H9 (cell line): Measurements from ENCODE around the gene SLC2A4RG. TPM values are rescaled to one million over a fixed set of nuclear protein-coding genes. Genes with fewer than 3 reads are reported as not detected.

ENCODE experiments used
- DNase-seq: peaks from one replicate; pipeline ENCODE4 v3.0.0-alpha.2; 2017
- H2AFZ ChIP-seq: one replicate; pipeline ENCODE4 v1.6.1; 2013; ENCODE audit warnings: mild to moderate bottlenecking, low read length, control low read depth, moderate library complexity
- H2AK5ac ChIP-seq: 2 replicates; pipeline ENCODE4 v1.6.1; 2013; ENCODE audit warnings: low read length, control low read depth, mixed read lengths; ENCODE audit not compliant: insufficient read length
- H2BK120ac ChIP-seq: one replicate; pipeline ENCODE4 v1.6.1; 2013; ENCODE audit warnings: low read depth, mild to moderate bottlenecking, low read length, control low read depth, inconsistent platforms; ENCODE audit not compliant: poor library complexity, severe bottlenecking
- H2BK12ac ChIP-seq: 2 replicates; pipeline ENCODE4 v1.6.1; 2013; ENCODE audit warnings: low read length, control low read depth, mixed read lengths, low read depth; ENCODE audit not compliant: insufficient read length
- H2BK15ac ChIP-seq: 2 replicates; pipeline ENCODE4 v1.6.1; 2013; ENCODE audit warnings: low read depth, low read length, control low read depth
- H2BK20ac ChIP-seq: one replicate; pipeline ENCODE4 v1.6.1; 2013; ENCODE audit warnings: low read depth, mild to moderate bottlenecking, low read length, control low read depth, inconsistent platforms; ENCODE audit not compliant: poor library complexity, severe bottlenecking
- H2BK5ac ChIP-seq: 2 replicates; pipeline ENCODE4 v1.6.1; 2013; ENCODE audit warnings: low read length, control low read depth, mixed read lengths; ENCODE audit not compliant: insufficient read length
- H3K14ac ChIP-seq: 2 replicates; pipeline ENCODE4 v1.6.1; 2013; ENCODE audit warnings: low read length, control low read depth; ENCODE audit not compliant: insufficient read depth
- H3K18ac ChIP-seq: 2 replicates; pipeline ENCODE4 v1.6.1; 2013; ENCODE audit warnings: low read depth, mild to moderate bottlenecking, mixed read lengths, low read length, control low read depth; ENCODE audit not compliant: insufficient read length
- H3K23ac ChIP-seq: 2 replicates; pipeline ENCODE4 v1.6.1; 2013; ENCODE audit warnings: low read length, control low read depth, mixed read lengths, low read depth; ENCODE audit not compliant: insufficient read length
- H3K23me2 ChIP-seq: 2 replicates; pipeline ENCODE4 v1.6.1; 2013; ENCODE audit warnings: low read depth, mild to moderate bottlenecking, mixed read lengths, low read length, control low read depth; ENCODE audit not compliant: insufficient read length, poor library complexity, severe bottlenecking
- H3K27ac ChIP-seq: 2 replicates; pipeline ENCODE4 v1.5.1; 2013; ENCODE audit warnings: low read length, control low read depth, mixed read lengths, low read depth; ENCODE audit not compliant: insufficient read length
- H3K27me3 ChIP-seq: 2 replicates; pipeline ENCODE4 v1.6.1; 2013; ENCODE audit warnings: low read length, control low read depth, inconsistent platforms; ENCODE audit not compliant: insufficient read depth
- H3K4ac ChIP-seq: 2 replicates; pipeline ENCODE4 v1.6.1; 2013; ENCODE audit warnings: low read depth, mild to moderate bottlenecking, control low read depth, inconsistent platforms, low read length, moderate library complexity
- H3K4me1 ChIP-seq: 2 replicates; pipeline ENCODE4 v1.6.1; 2013; ENCODE audit warnings: low read length, control low read depth, inconsistent platforms; ENCODE audit not compliant: insufficient read depth
- H3K4me2 ChIP-seq: 2 replicates; pipeline ENCODE4 v1.6.1; 2013; ENCODE audit warnings: low read length, control low read depth, mixed read lengths; ENCODE audit not compliant: insufficient read length, insufficient read depth
- H3K56ac ChIP-seq: 2 replicates; pipeline ENCODE4 v1.6.1; 2013; ENCODE audit warnings: low read depth, mild to moderate bottlenecking, mixed read lengths, low read length, control low read depth; ENCODE audit not compliant: insufficient read length
- H3K79me1 ChIP-seq: 2 replicates; pipeline ENCODE4 v1.6.1; 2013; ENCODE audit warnings: low read depth, mild to moderate bottlenecking, moderate library complexity, low read length, control low read depth, inconsistent platforms; ENCODE audit not compliant: insufficient read depth, poor library complexity, severe bottlenecking
- H3K79me2 ChIP-seq: 2 replicates; pipeline ENCODE4 v1.6.1; 2013; ENCODE audit warnings: low read length, control low read depth, inconsistent platforms; ENCODE audit not compliant: insufficient read depth
- H3K9ac ChIP-seq: 2 replicates; pipeline ENCODE4 v1.6.1; 2013; ENCODE audit warnings: low read length, control low read depth, mixed read lengths; ENCODE audit not compliant: insufficient read length; ENCODE audit errors: extremely low read depth
- H3K9me3 ChIP-seq: one replicate; pipeline ENCODE4 v1.6.1; 2013; ENCODE audit warnings: low read depth, low read length, inconsistent platforms; ENCODE audit not compliant: control insufficient read depth
- H3T11ph ChIP-seq: one replicate; pipeline ENCODE4 v1.6.1; 2013; ENCODE audit warnings: mild to moderate bottlenecking, low read length, control low read depth, inconsistent platforms
- H4K20me1 ChIP-seq: one replicate; pipeline ENCODE4 v1.6.1; 2013; ENCODE audit not compliant: control insufficient read depth, insufficient read length, insufficient read depth
- H4K5ac ChIP-seq: 2 replicates; pipeline ENCODE4 v1.6.1; 2013; ENCODE audit warnings: low read depth, mild to moderate bottlenecking, mixed read lengths, low read length, control low read depth; ENCODE audit not compliant: insufficient read length
- H4K8ac ChIP-seq: replicated peaks from 2 replicates; pipeline ENCODE4 v1.6.1; 2013; ENCODE audit warnings: low read length, control low read depth, mixed read lengths, low read depth; ENCODE audit not compliant: insufficient read length
- H4K91ac ChIP-seq: 2 replicates; pipeline ENCODE4 v1.6.1; 2013; ENCODE audit warnings: low read depth, mild to moderate bottlenecking, moderate library complexity, mixed read lengths, low read length, control low read depth; ENCODE audit not compliant: insufficient read length
- H3K27ac Mint-ChIP-seq, 3 experiments: 2 replicates in 2 of 3; 3 replicates in 1 of 3; pipeline ENCODE4 v1.8.0; 2020 to 2021; ENCODE audit warnings: mixed read lengths in 3 of 3, mild to moderate bottlenecking in 1 of 3, moderate library complexity in 1 of 3
- H3K27me3 Mint-ChIP-seq: 2 replicates; pipeline ENCODE4 v1.8.0; 2021; ENCODE audit warnings: low read depth, mild to moderate bottlenecking, moderate library complexity, mixed read lengths
- H3K36me3 Mint-ChIP-seq, 3 experiments: 2 replicates in 2 of 3; 3 replicates in 1 of 3; pipeline ENCODE4 v1.8.0; 2020 to 2021; ENCODE audit warnings: low read depth in 3 of 3, mixed read lengths in 3 of 3; ENCODE audit not compliant: insufficient read depth in 1 of 3
- H3K4me1 Mint-ChIP-seq, 2 experiments: 2 replicates each; pipeline ENCODE4 v1.8.0; 2020; ENCODE audit warnings: mixed read lengths in 2 of 2
- H3K4me3 Mint-ChIP-seq, 2 experiments: 2 replicates in 1 of 2; 3 replicates in 1 of 2; pipeline ENCODE4 v1.8.0; 2020 to 2021; ENCODE audit warnings: mild to moderate bottlenecking in 2 of 2, mixed read lengths in 2 of 2, moderate library complexity in 1 of 2
- H3K9me3 Mint-ChIP-seq, 2 experiments: 2 replicates in 1 of 2; 3 replicates in 1 of 2; pipeline ENCODE4 v1.8.0; 2020; ENCODE audit warnings: mild to moderate bottlenecking in 2 of 2, mixed read lengths in 2 of 2, moderate library complexity in 1 of 2
- CTCF ChIP-seq: fragments of 200-600 bp; sonication (generic); conservative IDR thresholded peaks from 3 replicates; pipeline ENCODE4 v1.8.0; 2021; ENCODE audit warnings: antibody characterized with exemption, mild to moderate bottlenecking
- WGBS: extraction: QIAGEN DNeasy Blood & Tissue Kit; methylation state at CpG from one replicate; pipeline ENCODE4 v1.1.7; 2013; ENCODE audit warnings: missing lambda C conversion rate, low lambda C conversion rate, mixed read lengths; ENCODE audit not compliant: insufficient read length; ENCODE audit errors: extremely low coverage; 5-methylcytosine and 5-hydroxymethylcytosine counted together
- total RNA-seq: library from RNA; stranded (reverse); gene quantifications from 2 replicates; pipeline ENCODE4 v1.2.1, GENCODE V29; 2021

Gene SLC2A4RG
- total RNA-seq, 1 experiment from 2014 or later: 43.9 TPM

- Histone ChIP-seq H3T11ph (no peak overlapping the region), H2BK12ac (no peak overlapping the region), H3K9ac (no peak overlapping the region), H3K9me3 (no peaks in the 10 kb centered on the region), H3K14ac (0 out of 2 replicates have a peak overlapping the region, but pooled peaks have one; percentile 6), H2BK120ac (no peak overlapping the region), H3K23me2 (peaks cover 9% of the 10 kb centered on the region), H3K18ac (no peak overlapping the region), H4K20me1 (no peaks in the 10 kb centered on the region), H4K5ac (no peak overlapping the region), H3K4me1 (no peaks in the 10 kb centered on the region), H3K4ac (no peak overlapping the region), H3K27ac (no peak overlapping the region), H4K91ac (no peak overlapping the region), H4K8ac (no peak overlapping the region), H3K23ac (no peak overlapping the region), H2AK5ac (no peak overlapping the region), H2BK15ac (no peak overlapping the region), H2AFZ (no peak overlapping the region), H3K27me3 (no peaks in the 10 kb centered on the region), H2BK5ac (no peak overlapping the region), H3K79me1 (no peaks in the 10 kb centered on the region), H3K4me2 (peak overlapping the region; percentile 56), H3K56ac (no peak overlapping the region), H3K79me2 (no peaks in the 10 kb centered on the region), H2BK20ac (no peak overlapping the region)
- Mint-ChIP-seq H3K36me3 (peaks cover 0 to 18% (median 14%) of the 10 kb centered on the region in 3 experiments; a peak in 5 of 7 replicates), H3K4me3 (peak overlapping the region; percentile 65 to 76), H3K4me1 (peaks cover 0 to 2% of the 10 kb centered on the region in 2 experiments; a peak in 1 of 4 replicates), H3K9me3 (no peaks in the 10 kb centered on the region), H3K27me3 (no peaks in the 10 kb centered on the region; the same call in 1 of the 2 replicates), H3K27ac (no peak overlapping the region)
- no CpG with 5 or more reads among the region's 29 CpGs for WGBS
- peak; percentile 83 for DNase-seq
- no peak for TF ChIP-seq CTCF
These were observed 1.2 kb downstream of the SLC2A4RG start for GRCh38 chr20:63740627-63741353.
